RPMI7951 (cell line): Measurements from ENCODE around the gene ERC2. TPM values are rescaled to one million over a fixed set of nuclear protein-coding genes. Genes with fewer than 3 reads are reported as not detected.

Source experiments
- DNase-seq: peaks from one replicate; pipeline ENCODE4 v3.0.0-alpha.2; 2012; ENCODE audit warnings: low read depth
- total RNA-seq: library from RNA; depleted of rRNA; stranded (reverse); fragments of >200 nt; shearing (Covaris generic); gene quantifications from 2 replicates; pipeline ENCODE4 v1.2.3, GENCODE V29; 2014

Gene ERC2
- total RNA-seq, 1 experiment from 2014 or later, result 0.24 TPM

- DNase-seq, result no peak
These were observed 101.6 kb downstream of the ERC2 start for GRCh38 chr3:56366641-56367162.

DNA sequence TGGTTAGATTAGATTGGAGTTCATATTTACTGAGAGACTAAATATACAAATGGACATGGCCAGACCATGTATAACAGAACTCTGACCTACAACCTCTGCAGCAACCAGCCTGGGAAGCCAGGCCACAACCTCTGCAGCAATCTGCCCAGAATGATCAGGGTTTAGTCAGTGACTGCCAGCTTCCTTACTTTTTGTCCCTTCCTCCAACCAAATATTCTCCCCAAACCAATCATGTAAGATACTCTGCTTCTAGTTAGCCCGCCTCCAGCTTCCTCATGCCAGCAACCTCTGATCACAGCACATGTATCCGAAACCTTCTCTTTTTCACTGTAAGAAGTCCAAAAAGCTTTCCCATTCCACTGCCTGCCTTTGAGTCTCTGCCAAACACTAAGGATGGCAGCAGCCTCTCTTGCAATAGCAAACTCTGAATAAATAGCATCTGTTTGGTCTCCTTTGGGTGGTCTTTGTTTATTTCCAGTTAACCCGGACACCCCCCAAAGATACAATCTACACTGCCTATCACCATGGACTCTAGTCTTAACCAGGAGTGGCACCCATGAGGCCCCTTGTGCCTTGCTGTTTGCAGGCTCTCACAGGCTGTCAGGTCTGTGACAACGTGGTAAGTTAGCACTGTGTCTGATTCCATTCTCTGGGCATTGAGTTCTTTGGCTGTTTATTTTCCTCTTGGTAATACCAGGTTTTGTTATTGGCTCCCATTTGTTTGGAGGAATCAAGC lies 102.2 kb downstream of the ERC2 start:
- DNase-seq, result no peak

- DNase-seq, result no peak
These were observed 103.6 kb downstream of the ERC2 start for GRCh38 chr3:56364665-56365064.

DNA sequence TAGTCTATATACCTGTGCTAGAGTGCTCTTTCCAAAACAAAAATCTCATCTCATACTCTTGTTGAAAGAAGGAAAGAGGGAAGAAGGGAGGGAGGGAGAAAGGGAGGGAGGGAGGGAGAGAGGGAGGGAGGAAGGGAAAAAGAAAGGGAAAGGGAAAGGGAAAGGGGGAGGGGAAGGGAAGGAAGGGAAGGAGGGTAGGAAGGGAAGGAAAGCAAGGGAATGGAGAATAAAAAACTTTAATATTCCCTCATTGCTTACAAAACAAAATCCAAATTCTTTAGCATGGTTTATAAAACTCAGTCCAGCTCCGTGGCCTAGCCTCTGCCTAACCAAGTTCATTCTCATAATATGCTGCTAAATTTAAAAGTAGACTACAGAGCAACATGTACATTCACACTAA lies 104.5 kb downstream of the ERC2 start:
- no peak for DNase-seq

DNA sequence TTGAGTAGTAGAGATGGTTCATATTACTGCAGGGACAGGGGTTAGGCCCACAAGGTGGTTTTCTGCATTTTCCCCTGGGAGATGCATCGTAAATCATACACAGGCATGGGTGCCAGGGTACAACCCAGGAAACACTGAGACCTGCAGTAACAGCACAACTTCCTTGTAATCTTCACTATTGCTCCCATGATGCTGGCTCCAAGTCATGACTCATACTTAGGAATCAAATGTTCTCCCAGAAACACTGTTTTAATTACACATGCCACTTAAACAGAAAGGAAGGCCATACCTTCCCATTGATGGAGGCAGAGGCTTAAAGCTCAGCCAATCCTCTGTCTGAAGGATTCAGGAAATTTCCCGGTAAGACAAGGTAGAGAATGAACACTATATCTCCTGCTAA lies 106.5 kb downstream of the ERC2 start:
- DNase-seq, result no peak

GRCh38 chr3:56357266-56357665 lies 111.0 kb downstream of the ERC2 start:
- no peak for DNase-seq

DNA sequence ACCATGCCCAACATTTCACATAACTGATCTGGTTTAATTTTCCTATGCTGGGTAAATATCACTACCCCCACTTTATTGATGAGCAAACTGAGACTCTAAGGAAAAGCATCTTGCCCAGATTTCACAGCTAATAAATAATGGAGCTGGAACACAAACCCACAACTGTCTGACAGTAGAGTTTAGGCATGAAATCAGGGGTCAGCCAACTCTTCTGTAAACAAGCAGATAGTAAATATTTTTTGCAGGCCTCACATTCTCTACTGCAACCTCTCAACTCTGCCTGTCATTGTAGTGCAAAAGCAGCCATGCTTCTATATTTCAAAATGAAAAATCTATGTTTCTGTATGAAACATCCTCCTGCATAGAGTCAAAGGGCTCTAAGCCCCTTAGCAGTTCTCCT lies 111.5 kb downstream of the ERC2 start:
- no peak for DNase-seq

- DNase-seq, result no peak
These were observed 112.6 kb downstream of the ERC2 start for GRCh38 chr3:56355570-56356185.

DNA sequence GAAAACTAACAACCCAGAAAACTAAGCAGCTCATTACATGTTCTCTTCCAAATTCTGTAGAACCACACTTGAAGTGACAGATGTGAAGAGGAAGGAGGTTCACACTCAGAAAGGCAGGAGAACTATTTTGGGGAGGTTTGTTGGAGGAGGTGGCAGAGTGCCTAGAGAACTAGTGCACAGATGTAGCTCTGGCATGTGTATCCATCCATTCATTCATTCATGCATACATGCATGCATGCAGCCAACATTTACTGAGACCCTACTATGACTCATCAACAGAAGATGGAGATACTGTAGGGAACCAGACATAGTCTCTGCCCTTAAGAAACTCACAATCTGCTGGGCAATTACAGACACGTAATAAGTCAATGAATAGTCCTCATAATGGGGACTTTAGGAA lies 116.7 kb downstream of the ERC2 start:
- no peak for DNase-seq

GRCh38 chr3:56347219-56347871 lies 120.9 kb downstream of the ERC2 start:
- DNase-seq, result peak; percentile 14

DNA sequence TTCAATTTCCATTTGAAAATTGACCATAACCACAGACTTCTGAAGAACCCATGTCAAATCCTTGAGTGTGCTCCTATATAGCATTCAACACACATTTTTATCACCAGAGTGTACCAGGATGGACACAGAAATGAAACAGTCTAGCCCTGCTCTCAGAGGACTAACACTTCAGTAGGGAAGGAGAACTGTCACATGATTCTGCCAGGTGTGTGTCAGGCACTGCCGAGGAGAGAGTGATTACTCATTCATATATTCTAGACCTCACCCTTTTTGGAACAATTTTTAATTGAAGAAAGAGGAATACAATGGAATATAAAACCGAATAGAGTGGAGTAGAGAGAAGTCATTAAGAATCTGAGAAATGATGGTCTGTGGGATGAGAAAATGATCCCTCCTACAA lies 125.8 kb downstream of the ERC2 start:
- no peak for DNase-seq

- no peak for DNase-seq
These were observed 128.6 kb downstream of the ERC2 start for GRCh38 chr3:56339671-56340070.

DNA sequence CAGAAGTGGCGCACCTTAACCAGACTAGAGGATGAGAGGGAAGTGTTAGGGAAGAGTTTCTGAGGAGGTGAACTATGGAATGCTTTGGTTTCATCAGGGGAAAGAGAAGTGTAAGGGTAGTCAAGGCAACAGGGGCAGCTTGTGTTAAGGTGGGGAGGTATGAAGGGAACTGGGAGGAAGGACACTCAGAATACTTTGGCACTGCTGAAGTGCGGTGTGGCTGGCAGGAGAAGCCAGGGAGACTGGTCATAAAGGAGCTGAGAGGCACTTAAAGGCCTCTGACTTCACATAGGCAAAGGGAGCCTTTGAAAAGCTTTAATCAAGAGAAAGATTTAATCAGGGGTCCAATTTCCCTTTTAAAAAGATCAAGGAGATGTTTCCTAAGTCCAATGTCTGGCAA lies 129.0 kb downstream of the ERC2 start:
- DNase-seq, result no peak

GRCh38 chr3:56336023-56336422 lies 132.2 kb downstream of the ERC2 start:
- DNase-seq, result no peak

DNA sequence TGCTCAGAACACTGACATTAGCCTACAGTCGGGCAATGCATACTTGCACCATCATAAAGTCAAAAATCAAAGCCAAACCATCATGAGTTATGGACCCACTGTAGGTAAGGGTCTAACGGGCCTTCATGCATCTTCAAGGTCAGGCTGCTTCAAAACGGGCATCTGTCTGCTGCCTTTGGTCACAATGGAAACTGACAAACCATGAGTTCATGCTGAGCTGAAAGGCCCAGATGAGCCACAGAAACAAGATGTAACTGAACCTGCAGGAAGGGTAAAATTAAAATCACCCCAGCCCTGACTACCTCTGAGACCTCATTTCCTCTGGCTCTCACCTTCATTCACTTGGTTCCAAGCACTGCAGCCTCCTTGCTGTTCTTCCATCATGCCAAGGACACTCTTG lies 143.8 kb downstream of the ERC2 start:
- no peak for DNase-seq

- DNase-seq, result peak; percentile 82
These were observed 144.3 kb downstream of the ERC2 start for GRCh38 chr3:56323986-56324420.

- no peak for DNase-seq
These were observed 145.4 kb downstream of the ERC2 start for GRCh38 chr3:56322862-56323261.

DNA sequence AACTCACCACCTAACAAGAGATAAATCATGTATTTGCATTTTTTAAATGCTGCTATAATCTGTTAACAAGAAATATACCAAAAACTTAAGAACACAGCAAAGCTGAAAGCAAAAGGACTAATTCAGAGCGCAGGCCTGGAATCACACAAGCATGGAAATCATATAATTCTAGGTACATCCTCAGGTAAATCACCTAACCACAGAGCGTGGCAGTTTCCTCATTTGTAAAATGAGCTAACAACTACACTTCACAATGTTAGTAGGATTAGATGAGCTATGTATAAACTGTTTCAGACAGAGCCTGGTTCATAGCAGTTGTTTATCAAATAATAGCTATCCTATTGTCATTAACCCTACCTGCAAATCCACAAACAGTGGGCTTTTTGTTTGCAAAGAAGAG lies 146.4 kb downstream of the ERC2 start:
- DNase-seq, result no peak

GRCh38 chr3:56321383-56321782 lies 146.9 kb downstream of the ERC2 start:
- no peak for DNase-seq

- DNase-seq, result no peak
These were observed 147.4 kb downstream of the ERC2 start for GRCh38 chr3:56320883-56321282.

GRCh38 chr3:56318891-56319290 lies 149.4 kb downstream of the ERC2 start:
- DNase-seq, result no peak

DNA sequence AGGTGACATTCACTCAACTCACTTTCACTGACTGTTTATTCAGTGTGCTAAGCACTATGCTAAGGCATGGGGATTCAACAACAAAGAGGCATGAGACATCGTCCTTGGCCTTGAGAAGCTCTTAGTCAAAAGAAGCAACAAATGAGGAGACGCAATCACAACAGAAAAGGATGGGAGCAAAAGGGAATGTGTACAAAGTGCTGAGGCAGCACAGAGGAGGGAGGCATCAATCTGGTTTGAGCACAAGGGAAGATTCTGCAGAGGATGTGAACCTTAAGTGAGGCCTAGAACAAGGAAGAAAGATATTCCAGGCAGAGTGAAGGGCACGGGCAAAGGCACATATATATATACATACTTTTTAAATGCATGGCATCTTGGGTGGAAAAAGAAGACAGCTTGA lies 151.3 kb downstream of the ERC2 start:
- DNase-seq, result no peak

- DNase-seq, result peak; percentile 84
These were observed 153.4 kb downstream of the ERC2 start for GRCh38 chr3:56314842-56315241.
